ENCODE results near the gene KRT77. TPM values are rescaled to one million over a fixed set of nuclear protein-coding genes. Genes with fewer than 3 reads are reported as not detected.
"Not testable (repeated sequence)": the region's sequence is repeated elsewhere in the genome, so short reads cannot be mapped to it uniquely, and the experiment has no call there.

KRT77 gene
- total RNA-seq, 2 donors from 2014 or later = not detected

GRCh38 chr12:52713960-52714886, 10.9 kb upstream of the KRT77 start:
- peaks cover 0 to 18% of the 10 kb centered on the region in 2 donors for H3K27me3 ChIP-seq
- no peaks in the 10 kb centered on the region for H3K9me3 ChIP-seq
- no peaks in the 10 kb centered on the region for H3K36me3 ChIP-seq (replicated peaks in 1 of 2; ENCODE audit: insufficient read depth in 1 of 2, low read depth in 2 of 2)
- intact Hi-C loops (cut with DNase I) = no loop called here
- ATAC-seq (no peak), DNase-seq (no peak)
- no peak overlapping the region for H3K27ac ChIP-seq
- no peak overlapping the region for H3K4me3 ChIP-seq
- TF ChIP-seq CTCF (IDR thresholded peaks at IDR 0.05) = no peak
- TF ChIP-seq POLR2A (IDR thresholded peaks at IDR 0.05) = no peak
- 8 to 28% methylated on average over 12 to 55 of the region's 72 CpGs for WGBS, 2 donors
- peaks cover 9% of the 10 kb centered on the region for H3K4me1 ChIP-seq

- intact Hi-C loops (cut with DNase I); H3K36me3 ChIP-seq (replicated peaks in 1 of 2; ENCODE audit: insufficient read depth in 1 of 2, low read depth in 2 of 2); H3K4me3 ChIP-seq; DNase-seq; H3K9me3 ChIP-seq; H3K27ac ChIP-seq; ATAC-seq; H3K4me1 ChIP-seq: not testable (repeated sequence)
- whole genome bisulfite sequencing, 2 donors = 74 to 81% methylated on average over 6 of the region's 6 CpGs
- peaks cover 0 to 18% of the 10 kb centered on the region in 2 donors for H3K27me3 ChIP-seq
Observed at GRCh38 chr12:52712122-52712521, 8.8 kb upstream of the KRT77 start.

GRCh38 chr12:52710730-52711129, 7.4 kb upstream of the KRT77 start:
- WGBS, 2 donors = 30 to 100% methylated on average over 1 of the region's 1 CpG
- Histone ChIP-seq H3K9me3 (no peaks in the 10 kb centered on the region), H3K36me3 (replicated peaks in 1 of 2; ENCODE audit: insufficient read depth in 1 of 2, low read depth in 2 of 2) (no peaks in the 10 kb centered on the region), H3K4me3 (no peak overlapping the region), H3K4me1 (peaks cover 9% of the 10 kb centered on the region), H3K27me3 (peaks cover 0 to 17% of the 10 kb centered on the region in 2 donors), H3K27ac (no peak overlapping the region)
- TF ChIP-seq CTCF (IDR thresholded peaks at IDR 0.05) (no peak), POLR2A (IDR thresholded peaks at IDR 0.05) (no peak)
- DNase-seq (no peak), ATAC-seq (no peak)
- intact Hi-C loops (cut with DNase I) = no loop called here

GRCh38 chr12:52708010-52708409, 4.7 kb upstream of the KRT77 start:
- no peaks in the 10 kb centered on the region for H3K9me3 ChIP-seq
- H3K36me3 ChIP-seq (replicated peaks in 1 of 2; ENCODE audit: insufficient read depth in 1 of 2, low read depth in 2 of 2) = no peaks in the 10 kb centered on the region
- no peak overlapping the region for H3K27ac ChIP-seq
- TF ChIP-seq POLR2A (IDR thresholded peaks at IDR 0.05) (no peak), CTCF (IDR thresholded peaks at IDR 0.05) (no peak)
- ATAC-seq = no peak
- DNase-seq = no peak
- H3K4me3 ChIP-seq = no peak overlapping the region
- whole genome bisulfite sequencing, 2 donors = 65 to 69% methylated on average over 4 of the region's 4 CpGs
- no peaks in the 10 kb centered on the region for H3K4me1 ChIP-seq
- intact Hi-C loops (cut with DNase I) = no loop called here
- H3K27me3 ChIP-seq = no peaks in the 10 kb centered on the region

GRCh38 chr12:52704464-52704863, 1.1 kb upstream of the KRT77 start:
- DNase-seq = no peak
- TF ChIP-seq CTCF (IDR thresholded peaks at IDR 0.05) = no peak
- no peak for TF ChIP-seq POLR2A (IDR thresholded peaks at IDR 0.05)
- H3K36me3 ChIP-seq (replicated peaks in 1 of 2; ENCODE audit: insufficient read depth in 1 of 2, low read depth in 2 of 2) = no peaks in the 10 kb centered on the region
- intact Hi-C loops (cut with DNase I) = no loop called here
- H3K4me1 ChIP-seq = peaks cover 10% of the 10 kb centered on the region
- no peaks in the 10 kb centered on the region for H3K9me3 ChIP-seq
- no peak for ATAC-seq
- H3K27me3 ChIP-seq = no peaks in the 10 kb centered on the region
- H3K27ac ChIP-seq = no peak overlapping the region
- 75 to 77% methylated on average over 7 of the region's 7 CpGs for WGBS, 2 donors
- H3K4me3 ChIP-seq = no peak overlapping the region
